Liver (tissue), 9 donors: Measurements from ENCODE around the gene AKT2. TPM values are rescaled to one million over a fixed set of nuclear protein-coding genes. Genes with fewer than 3 reads are reported as not detected.

Source experiments
- DNase-seq: peaks from one replicate; pipeline ENCODE4 v3.0.0-alpha.2; 2017; ENCODE audit warnings: low spot score
- H3K27ac ChIP-seq, 2 donors: one replicate each; pipeline ENCODE4 v1.7.0; 2013; ENCODE audit warnings: inconsistent platforms in 2 of 2, low read length in 2 of 2, control low read depth in 1 of 2, low read depth in 1 of 2, mild to moderate bottlenecking in 1 of 2
- H3K27me3 ChIP-seq, 4 donors: one replicate each; pipeline versions ENCODE4 v1.6.1 to v1.7.0; 2013; ENCODE audit warnings: low read length in 3 of 4, inconsistent platforms in 1 of 4, mild to moderate bottlenecking in 1 of 4, moderate library complexity in 1 of 4; ENCODE audit not compliant: control insufficient read depth in 4 of 4, insufficient read depth in 4 of 4
- H3K36me3 ChIP-seq, 4 donors: one replicate each; pipeline versions ENCODE4 v1.6.1 to v1.7.0; 2013; ENCODE audit warnings: low read length in 3 of 4, mild to moderate bottlenecking in 3 of 4, low read depth in 1 of 4, moderate library complexity in 1 of 4; ENCODE audit not compliant: control insufficient read depth in 4 of 4, insufficient read depth in 3 of 4
- H3K4me1 ChIP-seq, 4 donors: one replicate each; pipeline versions ENCODE4 v1.6.1 to v1.7.0; 2013; ENCODE audit warnings: low read length in 3 of 4, mild to moderate bottlenecking in 3 of 4, moderate library complexity in 1 of 4; ENCODE audit not compliant: control insufficient read depth in 4 of 4, insufficient read depth in 4 of 4
- H3K4me3 ChIP-seq, 3 donors: one replicate each; pipeline versions ENCODE4 v1.6.1 to v1.7.0; 2013; ENCODE audit warnings: low read length in 3 of 3, control low read depth in 1 of 3, low read depth in 1 of 3, mild to moderate bottlenecking in 1 of 3
- H3K9ac ChIP-seq, 2 donors: one replicate each; pipeline ENCODE4 v1.7.0; 2013; ENCODE audit warnings: low read length in 2 of 2, mild to moderate bottlenecking in 2 of 2, moderate library complexity in 2 of 2, control low read depth in 1 of 2, low read depth in 1 of 2
- H3K9me3 ChIP-seq, 4 donors: one replicate each; pipeline versions ENCODE4 v1.6.1 to v1.7.0; 2013; ENCODE audit warnings: low read length in 3 of 4; ENCODE audit not compliant: control insufficient read depth in 4 of 4
- ATF3 ChIP-seq: IDR thresholded peaks from 2 replicates; pipeline ENCODE4 v1.6.1; 2016; ENCODE audit warnings: antibody characterized with exemption
- CTCF ChIP-seq: fragments of 150-350 bp; IDR thresholded peaks from 2 replicates; pipeline ENCODE4 v1.5.1; 2017; ENCODE audit warnings: improper control_type of control experiment, low read depth, low read length; ENCODE audit not compliant: missing input control
- EGR1 ChIP-seq, 2 donors: IDR thresholded peaks; 2 replicates each; pipeline ENCODE4 v1.6.1; 2016 to 2018; ENCODE audit warnings: antibody characterized with exemption in 2 of 2, low read depth in 2 of 2
- FOXA1 ChIP-seq: IDR thresholded peaks from 2 replicates; pipeline ENCODE4 v1.6.1; 2016; ENCODE audit warnings: antibody characterized with exemption
- FOXA2 ChIP-seq: IDR thresholded peaks from 2 replicates; pipeline ENCODE4 v1.6.1; 2016; ENCODE audit warnings: antibody characterized with exemption
- GABPA ChIP-seq, 2 donors: IDR thresholded peaks in 1 of 2; conservative IDR thresholded peaks in 1 of 2; 2 replicates each; pipeline ENCODE4 v1.6.1; 2016; ENCODE audit warnings: antibody characterized with exemption in 2 of 2, mild to moderate bottlenecking in 1 of 2, moderate library complexity in 1 of 2
- HNF4A ChIP-seq, 2 donors: conservative IDR thresholded peaks; 2 replicates each; pipeline ENCODE4 v1.6.1; 2016; ENCODE audit warnings: antibody characterized with exemption in 2 of 2, mild to moderate bottlenecking in 2 of 2
- HNF4G ChIP-seq: IDR thresholded peaks from 2 replicates; pipeline ENCODE4 v1.6.1; 2016; ENCODE audit warnings: antibody characterized with exemption
- JUND ChIP-seq, 2 donors: IDR thresholded peaks; 2 replicates each; pipeline ENCODE4 v1.6.1; 2016; ENCODE audit warnings: antibody characterized with exemption in 2 of 2
- NR2F2 ChIP-seq: IDR thresholded peaks from 2 replicates; pipeline ENCODE4 v1.6.1; 2016; ENCODE audit warnings: antibody characterized with exemption
- RAD21 ChIP-seq, 2 donors: IDR thresholded peaks; 2 replicates each; pipeline ENCODE4 v1.6.1; 2016; ENCODE audit warnings: antibody characterized with exemption in 2 of 2, mild to moderate bottlenecking in 2 of 2
- REST ChIP-seq: IDR thresholded peaks from 2 replicates; pipeline ENCODE4 v1.6.1; 2016; ENCODE audit warnings: antibody characterized with exemption, mild to moderate bottlenecking
- RXRA ChIP-seq, 2 donors: IDR thresholded peaks; 2 replicates each; pipeline ENCODE4 v1.6.1; 2017 to 2018; ENCODE audit warnings: antibody characterized with exemption in 2 of 2, mild to moderate bottlenecking in 1 of 2
- SP1 ChIP-seq: IDR thresholded peaks from 2 replicates; pipeline ENCODE4 v1.6.1; 2018; ENCODE audit warnings: antibody characterized with exemption, mild to moderate bottlenecking
- TAF1 ChIP-seq: conservative IDR thresholded peaks from 2 replicates; pipeline ENCODE4 v1.6.1; 2016; ENCODE audit warnings: antibody characterized with exemption, mild to moderate bottlenecking
- YY1 ChIP-seq: IDR thresholded peaks from 2 replicates; pipeline ENCODE4 v1.6.1; 2016; ENCODE audit warnings: antibody characterized with exemption, mild to moderate bottlenecking
- WGBS: extraction: QIAGEN DNeasy Blood & Tissue Kit; methylation state at CpG from one replicate; pipeline ENCODE4 v1.1.7; 2013; 5-methylcytosine and 5-hydroxymethylcytosine counted together
- polyA plus RNA-seq, 2 donors: library from polyadenylated mRNA; stranded (reverse) in 1 of 2; unstranded in 1 of 2; fragments of 200-250 nt in 1 of 2; fragments of >200 nt in 1 of 2; fragmentation: Nextera tagmentation in 1 of 2; extraction: Ambion mirVana in 1 of 2; gene quantifications; one replicate each; pipeline versions ENCODE4 v1.2.1 to v1.2.3, GENCODE V29; 2013 to 2015
- total RNA-seq, 2 donors: library from RNA; depleted of rRNA; stranded (reverse); fragments of >200 nt; gene quantifications; one replicate each; pipeline ENCODE4 v1.2.3, GENCODE V29; 2014
- TF ChIP-seq, protein P1 (sequence below): IDR thresholded peaks from 2 replicates; pipeline ENCODE4 v1.6.1; 2016; ENCODE audit warnings: antibody characterized with exemption
- TF ChIP-seq, protein P2 (sequence below): IDR thresholded peaks from 2 replicates; pipeline ENCODE4 v1.6.1; 2016; ENCODE audit warnings: antibody characterized with exemption
- donor health status: healthy.
- donor health status: healthy.
- donor health status: healthy.
- donor health status: healthy.
- donor health status: healthy.

AKT2 gene
- total and polyA plus RNA-seq, 4 donors = 23.2 to 110 (median 60.4) TPM

- DNase-seq = no peak
- Histone ChIP-seq H3K9ac (no peak overlapping the region), H3K27me3 (no peaks in the 10 kb centered on the region), H3K9me3 (no peaks in the 10 kb centered on the region), H3K27ac (no peak overlapping the region), H3K36me3 (no peaks in the 10 kb centered on the region), H3K4me3 (no peak overlapping the region), H3K4me1 (peaks cover 0 to 12% (median 3%) of the 10 kb centered on the region in 4 donors)
- 92% methylated on average over 6 of the region's 6 CpGs for WGBS
- TF ChIP-seq FOXA1 = no peak
- TF ChIP-seq HNF4A (conservative IDR thresholded peaks at IDR 0.05) = no peak
- no peak for TF ChIP-seq REST
- TF ChIP-seq FOXA2 = no peak
- TF ChIP-seq CTCF = no peak
- no peak for TF ChIP-seq JUND (IDR thresholded peaks at IDR 0.05)
- TF ChIP-seq NR2F2 = no peak
- no peak for TF ChIP-seq RAD21 (IDR thresholded peaks at IDR 0.05)
- no peak for TF ChIP-seq GABPA (IDR thresholded peaks at IDR 0.05 in 1 of 2, conservative IDR thresholded peaks at IDR 0.05 in 1 of 2)
- no peak for TF ChIP-seq SP1
- TF ChIP-seq, protein P1, sequence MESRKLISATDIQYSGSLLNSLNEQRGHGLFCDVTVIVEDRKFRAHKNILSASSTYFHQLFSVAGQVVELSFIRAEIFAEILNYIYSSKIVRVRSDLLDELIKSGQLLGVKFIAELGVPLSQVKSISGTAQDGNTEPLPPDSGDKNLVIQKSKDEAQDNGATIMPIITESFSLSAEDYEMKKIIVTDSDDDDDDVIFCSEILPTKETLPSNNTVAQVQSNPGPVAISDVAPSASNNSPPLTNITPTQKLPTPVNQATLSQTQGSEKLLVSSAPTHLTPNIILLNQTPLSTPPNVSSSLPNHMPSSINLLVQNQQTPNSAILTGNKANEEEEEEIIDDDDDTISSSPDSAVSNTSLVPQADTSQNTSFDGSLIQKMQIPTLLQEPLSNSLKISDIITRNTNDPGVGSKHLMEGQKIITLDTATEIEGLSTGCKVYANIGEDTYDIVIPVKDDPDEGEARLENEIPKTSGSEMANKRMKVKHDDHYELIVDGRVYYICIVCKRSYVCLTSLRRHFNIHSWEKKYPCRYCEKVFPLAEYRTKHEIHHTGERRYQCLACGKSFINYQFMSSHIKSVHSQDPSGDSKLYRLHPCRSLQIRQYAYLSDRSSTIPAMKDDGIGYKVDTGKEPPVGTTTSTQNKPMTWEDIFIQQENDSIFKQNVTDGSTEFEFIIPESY = no peak
- TF ChIP-seq ATF3 = no peak
- no peak for TF ChIP-seq RXRA (IDR thresholded peaks at IDR 0.05)
- TF ChIP-seq EGR1 (IDR thresholded peaks at IDR 0.05; ENCODE audit: low read depth in 2 of 2) = no peak
- TF ChIP-seq TAF1 = no peak
- TF ChIP-seq, protein P2, sequence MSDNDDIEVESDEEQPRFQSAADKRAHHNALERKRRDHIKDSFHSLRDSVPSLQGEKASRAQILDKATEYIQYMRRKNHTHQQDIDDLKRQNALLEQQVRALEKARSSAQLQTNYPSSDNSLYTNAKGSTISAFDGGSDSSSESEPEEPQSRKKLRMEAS = no peak
- TF ChIP-seq HNF4G = no peak
- TF ChIP-seq YY1 = no peak
These were observed 17.3 kb upstream of the AKT2 start for GRCh38 chr19:40302224-40303011.
